HTR-8/SVneo (cell line): ENCODE measurements around the gene MSH3.
"Not testable (repeated sequence)": the region's sequence is repeated elsewhere in the genome, so short reads cannot be mapped to it uniquely, and the experiment has no call there.

Source experiments
- DNase-seq: peaks from one replicate; pipeline ENCODE4 v3.0.0; 2011; ENCODE audit warnings: low spot score, mixed read lengths; ENCODE audit not compliant: insufficient read length
- FAIRE-seq: peaks from 2 replicates; lab custom pipeline; 2011; peaks lifted over from hg19 to GRCh38; lab: Jason Lieb, UNC

Gene MSH3

DNA sequence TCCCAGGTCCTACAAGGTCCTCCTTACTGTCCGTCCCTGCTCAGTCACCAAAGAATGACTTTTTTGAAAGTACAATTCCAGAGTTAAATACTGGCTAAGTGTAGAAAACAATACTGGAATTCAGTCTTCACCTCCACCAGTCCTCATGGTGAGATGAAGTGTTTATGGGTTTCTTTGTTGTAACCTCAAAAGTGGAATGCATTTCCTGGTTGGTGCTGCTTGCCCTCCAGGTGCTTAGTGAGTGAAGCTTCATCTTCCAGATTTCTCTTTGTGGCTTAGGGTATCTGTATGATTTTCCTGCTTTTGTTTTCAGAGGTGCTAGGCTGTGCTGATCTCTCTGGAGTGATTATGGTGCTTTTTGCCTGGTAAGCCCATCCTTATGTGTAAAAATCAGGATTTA, 49.8 kb downstream of the MSH3 start:
- DNase-seq = no peak
- FAIRE-seq = no peak

DNA sequence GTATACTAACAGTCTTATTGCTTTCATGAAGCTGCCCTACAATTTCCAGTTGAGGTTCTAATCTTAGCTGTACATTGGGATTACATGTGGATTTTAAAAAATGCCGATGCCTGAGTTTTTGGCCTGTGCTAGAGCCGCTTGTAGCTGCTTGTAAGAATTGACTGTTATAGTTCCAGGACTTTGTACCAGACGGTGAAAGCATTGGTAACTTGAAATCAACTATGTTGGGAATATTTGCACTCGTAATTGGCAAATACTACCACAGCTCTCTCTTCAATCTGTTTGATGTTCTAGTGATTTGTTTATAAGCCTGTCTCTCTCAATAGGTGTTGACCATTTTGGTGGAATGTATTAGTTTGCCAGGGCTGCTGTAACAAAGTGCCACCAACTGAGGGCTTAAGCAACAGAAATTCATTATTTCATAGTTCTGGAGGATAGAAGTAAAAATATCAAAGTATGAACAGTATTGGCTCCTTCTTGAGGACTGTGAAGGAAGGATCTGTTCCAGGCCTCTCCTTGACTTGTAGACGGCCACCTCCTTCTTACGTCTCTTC, 50.8 kb downstream of the MSH3 start:
- DNase-seq = no peak

DNA sequence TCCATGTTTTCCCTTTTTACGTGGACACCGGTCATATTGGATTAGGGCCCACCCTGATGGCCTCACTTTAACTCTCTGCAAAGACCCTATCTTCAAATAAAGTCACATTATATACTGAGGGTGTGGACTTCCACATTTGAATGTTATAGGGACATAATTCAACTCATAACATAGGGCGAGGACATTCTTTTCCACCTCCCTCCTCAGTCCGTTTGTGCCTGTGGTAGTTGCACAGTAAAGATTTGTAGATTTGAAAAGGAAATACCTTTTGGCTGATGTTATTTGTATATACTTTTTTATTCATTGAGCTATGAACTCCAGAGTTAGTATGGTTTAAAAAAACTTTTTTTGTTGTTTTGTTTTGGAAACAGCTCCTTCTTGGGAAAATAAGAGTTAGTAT, 51.3 kb downstream of the MSH3 start:
- FAIRE-seq = no peak
- no peak for DNase-seq

More for the DNA sequence above, 50.8 kb downstream of the MSH3 start:
- FAIRE-seq = no peak

- FAIRE-seq = no peak
Measured at GRCh38 chr5:80706835-80707447, 52.5 kb downstream of the MSH3 start.

DNA sequence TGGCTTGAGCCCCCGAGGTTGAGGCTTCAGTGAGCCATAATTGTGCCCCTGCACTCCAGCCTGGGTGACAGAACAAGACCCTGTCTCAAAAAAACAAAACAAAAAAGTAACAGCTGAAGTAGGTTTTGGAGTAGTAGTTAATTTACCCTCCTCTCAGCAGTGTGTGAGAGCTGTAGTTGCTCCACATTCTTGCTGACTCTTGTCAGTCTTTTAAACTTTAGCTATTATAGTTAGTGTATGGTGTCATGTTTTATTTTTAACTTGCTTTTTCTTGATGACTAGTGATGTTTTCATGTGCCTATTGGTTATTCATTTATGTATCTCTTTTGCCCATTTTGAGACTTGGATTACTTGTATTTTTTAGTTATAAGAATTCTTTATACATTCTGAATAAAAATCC, 53.2 kb downstream of the MSH3 start:
- no peak for DNase-seq

More at GRCh38 chr5:80706835-80707447, 52.5 kb downstream of the MSH3 start:
- no peak for DNase-seq

DNA sequence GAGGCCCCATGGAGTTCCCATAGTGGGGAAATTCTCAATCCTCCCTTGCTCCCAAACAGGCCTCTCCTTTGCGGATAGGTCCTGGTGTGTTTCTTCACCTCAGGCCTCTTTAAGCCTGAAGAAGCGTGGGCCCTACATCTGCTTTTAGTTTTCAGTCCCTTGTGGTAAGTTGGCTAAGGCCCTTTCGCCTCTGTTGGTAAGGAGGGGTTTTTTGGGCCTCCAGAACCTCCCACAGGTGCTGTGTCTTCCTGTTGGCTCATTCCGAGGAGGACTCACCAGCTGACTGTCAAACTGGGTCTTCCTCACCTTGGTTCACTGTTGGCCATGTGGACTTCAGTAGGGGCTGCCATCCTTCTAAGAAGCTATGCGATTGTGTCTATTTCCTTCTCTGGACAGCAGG, 56.8 kb downstream of the MSH3 start:
- FAIRE-seq = no peak
- no peak for DNase-seq

More for the DNA sequence above, 53.2 kb downstream of the MSH3 start:
- FAIRE-seq = no peak

DNA sequence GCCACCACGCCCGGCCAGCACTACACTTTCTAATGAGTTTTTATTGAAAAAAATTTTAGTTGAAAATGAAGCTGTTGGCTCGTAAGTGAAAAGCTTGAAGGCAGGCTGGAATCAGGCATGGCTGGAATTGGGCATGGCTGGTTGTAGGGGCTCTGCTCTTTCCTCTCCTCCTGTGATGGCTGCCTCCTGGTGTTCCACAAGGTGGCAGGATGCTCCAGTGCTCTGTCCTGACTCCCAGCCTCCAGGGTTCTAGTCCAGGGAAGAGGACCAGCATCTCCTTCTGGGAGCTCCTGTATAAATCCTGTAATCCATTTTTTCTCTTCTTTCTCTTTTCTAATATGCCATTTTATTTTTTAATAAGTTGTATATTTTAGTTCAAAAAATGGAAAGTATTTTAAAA, 57.5 kb downstream of the MSH3 start:
- DNase-seq (peak; percentile 34), FAIRE-seq (no peak)

DNA sequence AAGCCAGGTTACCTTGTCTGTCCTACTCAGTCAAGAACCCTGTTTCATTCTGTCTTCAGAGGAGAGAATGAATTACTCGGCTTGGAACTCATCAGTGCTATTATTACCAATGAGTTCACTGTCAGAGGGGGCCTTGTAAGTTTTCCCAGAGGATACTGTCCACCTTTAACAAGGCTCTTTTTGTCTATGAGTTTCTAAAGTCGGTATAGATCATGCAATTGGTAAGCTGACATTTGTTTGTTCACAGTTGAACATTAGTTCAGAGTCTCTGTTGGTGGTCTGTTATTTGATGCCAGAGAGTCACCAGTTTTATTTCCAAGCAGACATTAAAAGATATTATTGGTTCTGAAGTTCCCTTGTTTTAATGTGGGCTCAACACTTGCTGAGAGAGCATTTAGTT, 58.5 kb downstream of the MSH3 start:
- no peak for DNase-seq
- no peak for FAIRE-seq

GRCh38 chr5:80713631-80714030, 59.2 kb downstream of the MSH3 start:
- FAIRE-seq (no peak), DNase-seq (no peak)

DNA sequence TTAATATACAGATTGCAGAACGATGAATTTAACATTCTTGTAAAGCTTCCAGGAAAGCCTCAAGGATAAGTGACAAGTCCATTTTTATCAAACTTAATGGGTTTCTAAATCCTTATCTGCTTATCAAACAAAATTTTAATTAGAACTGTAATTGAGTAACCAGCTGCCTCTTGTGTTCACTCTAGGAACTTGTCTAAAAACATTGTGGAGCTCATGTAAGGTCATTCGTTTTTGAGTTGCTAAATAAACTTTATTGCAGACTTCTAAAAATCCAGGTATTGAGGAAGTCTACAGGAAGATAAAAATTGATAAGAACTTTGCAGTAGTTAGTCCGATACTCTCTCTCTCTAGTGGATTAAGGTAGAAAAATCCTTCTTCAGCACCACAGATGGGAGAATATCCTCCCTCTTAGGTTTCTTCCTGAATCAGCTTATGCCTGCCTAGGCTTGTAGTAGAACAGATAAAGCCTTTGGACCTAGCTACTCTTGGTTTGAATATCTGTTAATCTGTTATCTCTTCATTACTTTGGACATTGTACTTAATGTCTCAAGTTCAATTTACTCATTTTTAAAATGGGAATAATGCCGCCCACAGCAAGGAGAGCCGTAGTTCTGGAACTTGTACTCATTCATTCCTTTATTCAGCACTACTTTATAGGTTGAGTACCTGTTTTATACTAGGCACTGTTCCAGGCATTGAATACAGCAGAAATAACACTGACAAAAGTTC, 60.3 kb downstream of the MSH3 start:
- FAIRE-seq (no peak), DNase-seq (no peak)

DNA sequence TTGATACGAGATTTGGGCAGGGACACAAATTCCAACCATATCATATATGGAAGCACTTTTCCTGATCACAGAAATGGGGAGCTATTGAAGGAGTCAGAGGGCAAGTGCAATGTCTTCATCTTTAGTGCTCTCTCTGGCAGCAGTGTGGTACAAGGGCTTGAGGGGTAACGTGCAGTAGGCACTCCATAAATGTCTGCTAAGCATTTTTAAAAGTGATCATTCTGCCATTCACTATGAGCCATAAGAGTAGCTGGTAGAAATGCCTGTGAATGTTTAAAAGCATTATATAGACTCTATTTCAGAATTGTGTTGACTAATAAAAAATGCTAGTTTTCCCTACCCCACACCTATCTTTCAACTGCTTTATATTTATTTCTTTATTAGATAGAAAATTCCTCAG, 61.4 kb downstream of the MSH3 start:
- FAIRE-seq (no peak), DNase-seq (no peak)

- DNase-seq = no peak
- no peak for FAIRE-seq
Measured at GRCh38 chr5:80720181-80720580, 65.7 kb downstream of the MSH3 start.

DNA sequence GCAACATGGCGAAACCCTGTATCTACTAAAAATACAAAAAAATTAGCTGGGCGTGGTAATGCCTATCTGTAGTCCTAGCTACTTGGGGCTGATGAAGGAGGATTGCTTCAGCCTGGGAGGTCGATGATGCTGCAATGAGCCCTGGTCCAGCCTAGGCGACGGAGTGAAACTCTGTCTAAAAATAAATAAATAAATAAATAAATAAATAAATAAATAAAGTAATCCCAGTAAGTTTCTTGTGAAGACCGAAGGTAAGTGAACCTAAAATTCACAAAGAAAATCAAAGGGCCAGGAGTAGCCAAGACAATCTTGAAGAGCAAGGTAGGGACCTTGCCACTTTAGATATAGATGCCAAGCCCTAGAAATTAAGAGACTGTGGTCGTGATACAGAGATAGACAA, 68.5 kb downstream of the MSH3 start:
- DNase-seq = no peak
- FAIRE-seq = no peak

GRCh38 chr5:80725446-80725845, 71.0 kb downstream of the MSH3 start:
- no peak for DNase-seq
- no peak for FAIRE-seq

DNA sequence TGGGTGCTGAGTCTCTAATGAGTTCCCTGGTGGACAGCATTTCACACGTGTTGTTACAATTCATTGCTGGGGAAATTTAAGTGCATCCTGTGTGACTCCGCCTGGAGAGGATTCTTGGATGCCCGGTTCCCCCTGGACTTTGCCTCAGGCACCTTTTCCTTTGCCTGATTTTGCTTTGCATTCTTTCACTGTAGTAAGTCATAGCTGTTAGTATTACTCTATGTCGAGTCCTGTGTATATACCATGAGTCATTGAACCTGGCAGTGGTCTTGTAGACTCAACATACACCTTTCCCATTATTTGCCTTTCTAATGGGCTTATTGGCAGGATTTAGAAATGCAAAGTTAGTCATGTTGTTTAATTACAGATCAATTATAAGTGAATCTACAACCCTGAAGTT, 82.3 kb downstream of the MSH3 start:
- no peak for FAIRE-seq

GRCh38 chr5:80738466-80738865, 84.0 kb downstream of the MSH3 start:
- DNase-seq (no peak), FAIRE-seq (no peak)

More for the DNA sequence above, 82.3 kb downstream of the MSH3 start:
- peak; percentile 11 for DNase-seq

GRCh38 chr5:80739057-80739456, 84.6 kb downstream of the MSH3 start:
- FAIRE-seq (no peak), DNase-seq (no peak)

- DNase-seq = no peak
- no peak for FAIRE-seq
Measured at GRCh38 chr5:80739496-80739895, 85.0 kb downstream of the MSH3 start.

- DNase-seq (no peak), FAIRE-seq (no peak)
Measured at GRCh38 chr5:80739898-80740297, 85.4 kb downstream of the MSH3 start.

GRCh38 chr5:80740488-80740887, 86.0 kb downstream of the MSH3 start:
- not testable (repeated sequence) for DNase-seq, FAIRE-seq

GRCh38 chr5:80740999-80741398, 86.5 kb downstream of the MSH3 start:
- FAIRE-seq (no peak), DNase-seq (no peak)

DNA sequence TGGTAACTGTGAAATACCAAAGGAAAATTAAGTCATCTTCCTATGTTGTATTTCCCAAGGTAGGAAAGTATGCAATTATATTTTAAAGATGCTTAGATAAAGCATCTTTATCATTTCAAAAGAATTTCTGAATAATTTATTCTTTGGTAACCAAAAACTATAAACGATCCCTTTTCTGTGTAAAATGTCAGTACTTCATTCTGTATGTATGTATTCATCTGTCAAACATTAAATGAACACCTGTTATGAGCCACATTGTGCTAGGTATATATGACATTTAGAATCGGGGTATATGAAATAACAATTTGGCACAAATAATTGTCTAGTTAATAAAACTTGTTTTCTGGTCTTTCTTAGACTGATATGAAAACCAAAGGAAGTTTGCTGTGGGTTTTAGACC, 89.7 kb downstream of the MSH3 start:
- no peak for FAIRE-seq

More for the DNA sequence above, 89.7 kb downstream of the MSH3 start:
- no peak for DNase-seq
